Activated CD8-positive, alpha-beta T cell treated with anti-CD3 and anti-CD28 coated beads for 36 hours (primary cell): ENCODE results near the gene MPPED2. TPM values are rescaled to one million over a fixed set of nuclear protein-coding genes. Genes with fewer than 3 reads are reported as not detected.

Source experiments
- ATAC-seq: fragments of 200-7000 bp; cut with Tn5 transposase; one replicate; pipeline ENCODE4 v1.10.0; 2021; ENCODE audit warnings: mild to moderate bottlenecking, moderate library complexity
- CTCF ChIA-PET: fragments of 350-600 bp; sonication (Branson Sonifier 250); formaldehyde crosslinking; loops from one replicate; lab custom pipeline; 2021; ENCODE audit warnings: antibody characterized with exemption; lab: Charles Lee
- POLR2A ChIA-PET: fragments of 350-600 bp; sonication (Branson Sonifier 250); formaldehyde crosslinking; loops from one replicate; lab custom pipeline; 2021; ENCODE audit warnings: antibody characterized with exemption; lab: Charles Lee
- DNase-seq: peaks from one replicate; pipeline ENCODE4 v3.0.0-alpha.2; 2020
- H3K27ac Mint-ChIP-seq: one replicate; pipeline ENCODE4 v1.8.0; 2021; ENCODE audit warnings: mild to moderate bottlenecking, mixed read lengths
- H3K27me3 Mint-ChIP-seq: one replicate; pipeline ENCODE4 v1.8.0; 2021; ENCODE audit warnings: mixed read lengths
- H3K36me3 Mint-ChIP-seq: one replicate; pipeline ENCODE4 v1.8.0; 2021; ENCODE audit warnings: low read depth, mixed read lengths
- H3K4me1 Mint-ChIP-seq: one replicate; pipeline ENCODE4 v1.8.0; 2021; ENCODE audit warnings: low read depth, mixed read lengths
- H3K4me3 Mint-ChIP-seq: one replicate; pipeline ENCODE4 v1.8.0; 2021; ENCODE audit warnings: mild to moderate bottlenecking, moderate library complexity, mixed read lengths
- H3K9me3 Mint-ChIP-seq: one replicate; pipeline ENCODE4 v1.8.0; 2021; ENCODE audit warnings: mixed read lengths
- intact Hi-C: fragments of 100-400 bp; cut with micrococcal nuclease; formaldehyde crosslinking; loops from one replicate; pipeline ENCODE4 v1.10.0; 2022
- total RNA-seq, 2 experiments: library from RNA; stranded (reverse); gene quantifications; one replicate each; pipeline ENCODE4 v1.2.3, GENCODE V29; 2021
- TF ChIP-seq, protein P1 (sequence below): fragments of 200-600 bp; IDR thresholded peaks from one replicate; pipeline ENCODE4 v1.8.0; 2022; ENCODE audit warnings: antibody characterized with exemption, mild to moderate bottlenecking

The MPPED2 gene
- total RNA-seq, 2 experiments from 2014 or later, result 0.63 TPM; not detected in 1

DNA sequence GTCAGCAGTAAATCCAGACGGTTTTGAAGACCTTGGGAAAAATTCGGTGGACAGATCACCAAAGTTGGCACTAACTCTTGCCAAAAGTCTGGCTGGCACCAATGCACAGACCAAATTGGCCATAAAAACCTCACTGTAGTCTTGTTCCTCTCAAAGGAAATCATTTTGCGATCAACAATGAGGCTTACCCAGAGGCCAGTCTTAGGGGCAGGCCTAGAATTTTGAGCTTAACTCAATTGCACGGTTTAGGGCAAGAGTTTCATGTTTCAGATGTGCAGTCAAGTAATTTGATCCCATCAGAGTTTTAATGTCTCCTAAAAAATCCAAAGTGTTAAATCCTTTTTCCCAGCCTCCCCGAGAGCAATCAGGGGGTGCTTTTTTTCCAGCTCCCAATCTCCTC lies 19.0 kb downstream of the MPPED2 start:
- H3K36me3 Mint-ChIP-seq, result no peaks in the 10 kb centered on the region
- ChIA-PET POLR2A (no interaction called here), CTCF (interaction anchor here (0.8 kb wide), 1 partner anchor 34 kb away, joined by 3 read pairs; no protein-coding TSS in a partner anchor)
- no peak overlapping the region for H3K27ac Mint-ChIP-seq
- no peak for ATAC-seq
- no peaks in the 10 kb centered on the region for H3K4me1 Mint-ChIP-seq
- H3K9me3 Mint-ChIP-seq, result no peaks in the 10 kb centered on the region
- TF ChIP-seq, protein P1, sequence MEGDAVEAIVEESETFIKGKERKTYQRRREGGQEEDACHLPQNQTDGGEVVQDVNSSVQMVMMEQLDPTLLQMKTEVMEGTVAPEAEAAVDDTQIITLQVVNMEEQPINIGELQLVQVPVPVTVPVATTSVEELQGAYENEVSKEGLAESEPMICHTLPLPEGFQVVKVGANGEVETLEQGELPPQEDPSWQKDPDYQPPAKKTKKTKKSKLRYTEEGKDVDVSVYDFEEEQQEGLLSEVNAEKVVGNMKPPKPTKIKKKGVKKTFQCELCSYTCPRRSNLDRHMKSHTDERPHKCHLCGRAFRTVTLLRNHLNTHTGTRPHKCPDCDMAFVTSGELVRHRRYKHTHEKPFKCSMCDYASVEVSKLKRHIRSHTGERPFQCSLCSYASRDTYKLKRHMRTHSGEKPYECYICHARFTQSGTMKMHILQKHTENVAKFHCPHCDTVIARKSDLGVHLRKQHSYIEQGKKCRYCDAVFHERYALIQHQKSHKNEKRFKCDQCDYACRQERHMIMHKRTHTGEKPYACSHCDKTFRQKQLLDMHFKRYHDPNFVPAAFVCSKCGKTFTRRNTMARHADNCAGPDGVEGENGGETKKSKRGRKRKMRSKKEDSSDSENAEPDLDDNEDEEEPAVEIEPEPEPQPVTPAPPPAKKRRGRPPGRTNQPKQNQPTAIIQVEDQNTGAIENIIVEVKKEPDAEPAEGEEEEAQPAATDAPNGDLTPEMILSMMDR, result no peak
- H3K4me3 Mint-ChIP-seq, result no peak overlapping the region
- peaks cover 1% of the 10 kb centered on the region for H3K27me3 Mint-ChIP-seq
- intact Hi-C loops, result loop anchor here (10.0 kb wide), 1 partner anchor 52 kb away; no protein-coding TSS in a partner anchor
- DNase-seq, result no peak

DNA sequence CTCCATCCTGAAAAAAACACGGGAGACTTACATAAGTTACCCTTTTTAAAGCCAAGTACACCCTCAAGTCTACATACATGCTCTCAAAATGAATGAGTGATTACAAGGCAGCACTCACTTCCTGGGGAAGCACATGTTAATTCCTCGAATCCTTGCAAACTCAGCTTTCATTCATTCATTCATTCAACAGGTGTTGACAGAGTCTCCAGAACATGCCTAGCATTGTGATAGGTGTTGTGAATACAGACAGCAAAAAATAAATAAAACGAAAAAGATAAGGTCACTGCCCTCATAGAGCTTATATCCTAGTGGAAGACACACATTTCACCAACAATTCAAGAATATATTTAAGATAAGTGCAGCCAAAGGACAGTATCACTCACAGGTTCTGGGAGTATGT lies 19.7 kb downstream of the MPPED2 start:
- TF ChIP-seq, protein P1, result no peak
- Mint-ChIP-seq H3K4me3 (no peak overlapping the region), H3K36me3 (no peaks in the 10 kb centered on the region), H3K9me3 (no peaks in the 10 kb centered on the region), H3K27ac (no peak overlapping the region), H3K27me3 (no peaks in the 10 kb centered on the region), H3K4me1 (no peaks in the 10 kb centered on the region)
- POLR2A ChIA-PET, result no interaction called here
- CTCF ChIA-PET, result interaction anchor here (0.8 kb wide), 1 partner anchor 35 kb away, joined by 3 read pairs; no protein-coding TSS in a partner anchor
- intact Hi-C loops, result loop anchor here (10.0 kb wide), 1 partner anchor 52 kb away; no protein-coding TSS in a partner anchor
- DNase-seq, result no peak
- ATAC-seq, result no peak

DNA sequence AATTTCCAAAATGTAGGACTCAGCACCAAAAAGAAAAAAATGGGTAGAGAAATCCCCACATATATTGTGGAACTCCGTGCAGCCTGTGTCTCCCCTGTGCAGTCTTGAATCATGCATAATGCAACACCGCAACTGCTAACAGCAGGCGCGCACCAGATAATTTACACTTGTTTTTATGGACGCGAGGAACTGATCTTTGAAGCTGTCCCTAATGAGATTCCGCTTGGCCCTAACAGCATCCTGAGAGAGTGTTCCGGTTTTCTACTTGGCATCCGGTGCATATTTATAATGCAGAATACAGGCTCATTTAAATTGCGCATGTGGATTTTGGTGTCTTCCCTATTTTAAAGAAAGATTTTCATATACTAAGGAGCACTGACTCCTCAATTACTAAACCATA lies 21.1 kb downstream of the MPPED2 start:
- no peaks in the 10 kb centered on the region for H3K9me3 Mint-ChIP-seq
- ATAC-seq (no peak), DNase-seq (no peak)
- ChIA-PET POLR2A (no interaction called here), CTCF (no interaction called here)
- no peaks in the 10 kb centered on the region for H3K4me1 Mint-ChIP-seq
- no peak overlapping the region for H3K27ac Mint-ChIP-seq
- intact Hi-C loops, result loop anchor here (10.0 kb wide), 1 partner anchor 50 kb away; no protein-coding TSS in a partner anchor
- no peaks in the 10 kb centered on the region for H3K36me3 Mint-ChIP-seq
- H3K27me3 Mint-ChIP-seq, result no peaks in the 10 kb centered on the region
- TF ChIP-seq, protein P1, result no peak
- H3K4me3 Mint-ChIP-seq, result no peak overlapping the region

DNA sequence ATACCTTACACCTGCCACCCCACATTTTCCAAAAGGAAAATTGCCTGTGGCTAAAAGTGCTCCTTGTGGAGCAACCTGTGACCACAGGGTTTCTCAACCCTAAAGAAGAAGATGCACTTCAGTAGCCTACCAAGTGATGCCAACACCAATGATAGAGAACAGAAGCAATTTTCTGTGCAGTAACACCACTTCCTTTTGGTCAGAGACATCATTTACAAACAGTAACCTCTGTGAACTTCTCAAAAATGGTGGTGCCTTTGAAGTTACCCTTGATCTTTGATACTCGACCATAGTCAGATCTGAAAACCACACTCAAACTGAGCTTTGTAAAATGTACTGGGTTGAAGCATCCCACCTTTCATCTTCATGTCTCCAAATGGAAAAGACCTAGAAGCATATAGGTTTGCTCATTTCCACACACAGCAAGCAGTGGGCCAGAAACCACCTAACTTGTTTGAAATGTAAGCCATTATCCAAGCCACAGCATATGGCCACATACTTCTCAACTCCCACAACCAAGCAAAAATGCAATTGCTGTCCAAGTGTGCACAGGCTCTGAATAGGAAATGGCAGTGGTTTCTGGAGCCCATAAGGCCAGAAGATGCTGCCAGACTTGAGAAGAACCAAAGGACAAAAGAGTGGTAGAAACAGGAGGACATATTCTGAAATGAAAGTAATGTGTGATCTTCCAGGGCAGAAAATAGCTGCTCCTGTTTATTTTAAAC lies 24.3 kb downstream of the MPPED2 start:
- Mint-ChIP-seq H3K4me3 (no peak overlapping the region), H3K27me3 (peaks cover 3% of the 10 kb centered on the region), H3K36me3 (no peaks in the 10 kb centered on the region), H3K9me3 (no peaks in the 10 kb centered on the region), H3K4me1 (no peaks in the 10 kb centered on the region), H3K27ac (no peak overlapping the region)
- DNase-seq (no peak), ATAC-seq (no peak)
- TF ChIP-seq, protein P1, result no peak
- intact Hi-C loops, result loop anchor here (10.0 kb wide), 1 partner anchor 47 kb away; no protein-coding TSS in a partner anchor
- CTCF ChIA-PET, result no interaction called here
- POLR2A ChIA-PET, result no interaction called here
